Measurements from ENCODE around the gene TGFB2. TPM values are rescaled to one million over a fixed set of nuclear protein-coding genes. Genes with fewer than 3 reads are reported as not detected.
A peak's percentile ranks its signal among the peaks of the same experiment; 100 is the strongest.

The TGFB2 gene
- polyA plus RNA-seq, 2 of the 4 experiments (the other 2 are of a cell fraction), result 29.7 to 65.8 TPM

DNA sequence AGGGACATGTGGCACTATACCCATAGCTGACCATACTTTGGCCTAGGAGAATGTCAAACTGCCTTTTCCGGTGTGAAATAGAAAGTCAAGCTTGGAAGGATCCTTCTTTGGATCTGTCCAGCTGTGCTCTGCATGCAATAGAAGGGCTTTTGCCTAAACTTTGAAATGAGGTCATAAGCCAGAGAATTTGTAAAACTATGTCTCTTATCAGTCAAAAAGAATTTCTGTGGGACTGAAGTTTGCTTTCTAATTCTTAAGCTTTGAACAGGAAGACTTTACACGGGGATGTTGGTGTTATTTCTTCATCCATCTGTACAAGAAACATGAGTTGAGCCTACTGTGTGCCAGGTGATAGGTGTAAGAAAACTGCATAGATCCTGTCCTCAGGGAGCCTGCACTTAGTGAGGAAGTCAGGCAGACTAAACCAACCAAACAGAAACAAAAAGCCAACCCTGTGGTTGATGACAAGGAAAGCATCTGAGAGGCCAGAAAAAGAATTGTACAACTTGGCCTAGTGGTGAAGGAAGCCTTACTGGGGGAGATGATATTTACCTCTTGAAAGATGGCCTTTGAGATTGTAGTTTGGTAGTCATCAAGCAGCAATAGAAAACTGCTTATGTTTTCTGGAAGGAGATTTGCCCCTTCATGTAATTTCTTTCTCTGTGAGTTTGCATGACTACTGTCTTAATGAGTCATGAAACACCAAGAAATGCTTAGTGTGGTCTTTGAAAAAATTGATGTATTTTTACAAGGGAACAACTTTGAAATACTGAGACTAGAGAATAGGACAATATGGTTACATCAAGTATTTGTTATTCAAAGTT lies 24.8 kb downstream of the TGFB2 start:
- peak overlapping the region; percentile 90 to 92 for H3K27ac ChIP-seq
- TF ChIP-seq EP300 (IDR thresholded peaks at IDR 0.05) (no peak), FOSL2 (IDR thresholded peaks at IDR 0.05) (no peak), FOSL2 (CRISPR knock-in tag; IDR thresholded peaks at IDR 0.05) (peak; percentile 49; the same call in 1 of the 2 replicates), NPAS2 (CRISPR knock-in tag; IDR thresholded peaks at IDR 0.05; ENCODE audit: borderline replicate concordance) (no peak)
- TF ChIP-seq, protein P1, sequence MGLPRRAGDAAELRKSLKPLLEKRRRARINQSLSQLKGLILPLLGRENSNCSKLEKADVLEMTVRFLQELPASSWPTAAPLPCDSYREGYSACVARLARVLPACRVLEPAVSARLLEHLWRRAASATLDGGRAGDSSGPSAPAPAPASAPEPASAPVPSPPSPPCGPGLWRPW (IDR thresholded peaks at IDR 0.05), result no peak
- TF ChIP-seq, protein P2, sequence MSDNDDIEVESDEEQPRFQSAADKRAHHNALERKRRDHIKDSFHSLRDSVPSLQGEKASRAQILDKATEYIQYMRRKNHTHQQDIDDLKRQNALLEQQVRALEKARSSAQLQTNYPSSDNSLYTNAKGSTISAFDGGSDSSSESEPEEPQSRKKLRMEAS (IDR thresholded peaks at IDR 0.05), result no peak
- TF ChIP-seq, protein P3, sequence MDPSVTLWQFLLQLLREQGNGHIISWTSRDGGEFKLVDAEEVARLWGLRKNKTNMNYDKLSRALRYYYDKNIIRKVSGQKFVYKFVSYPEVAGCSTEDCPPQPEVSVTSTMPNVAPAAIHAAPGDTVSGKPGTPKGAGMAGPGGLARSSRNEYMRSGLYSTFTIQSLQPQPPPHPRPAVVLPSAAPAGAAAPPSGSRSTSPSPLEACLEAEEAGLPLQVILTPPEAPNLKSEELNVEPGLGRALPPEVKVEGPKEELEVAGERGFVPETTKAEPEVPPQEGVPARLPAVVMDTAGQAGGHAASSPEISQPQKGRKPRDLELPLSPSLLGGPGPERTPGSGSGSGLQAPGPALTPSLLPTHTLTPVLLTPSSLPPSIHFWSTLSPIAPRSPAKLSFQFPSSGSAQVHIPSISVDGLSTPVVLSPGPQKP (IDR thresholded peaks at IDR 0.05; ENCODE audit: low read depth, low read length), result no peak
- POLR2A ChIA-PET, result interaction anchor here (0.6 to 1.0 kb wide), 2 partner anchors 21 to 150 kb away, joined by 3 read pairs; no protein-coding TSS in a partner anchor

DNA sequence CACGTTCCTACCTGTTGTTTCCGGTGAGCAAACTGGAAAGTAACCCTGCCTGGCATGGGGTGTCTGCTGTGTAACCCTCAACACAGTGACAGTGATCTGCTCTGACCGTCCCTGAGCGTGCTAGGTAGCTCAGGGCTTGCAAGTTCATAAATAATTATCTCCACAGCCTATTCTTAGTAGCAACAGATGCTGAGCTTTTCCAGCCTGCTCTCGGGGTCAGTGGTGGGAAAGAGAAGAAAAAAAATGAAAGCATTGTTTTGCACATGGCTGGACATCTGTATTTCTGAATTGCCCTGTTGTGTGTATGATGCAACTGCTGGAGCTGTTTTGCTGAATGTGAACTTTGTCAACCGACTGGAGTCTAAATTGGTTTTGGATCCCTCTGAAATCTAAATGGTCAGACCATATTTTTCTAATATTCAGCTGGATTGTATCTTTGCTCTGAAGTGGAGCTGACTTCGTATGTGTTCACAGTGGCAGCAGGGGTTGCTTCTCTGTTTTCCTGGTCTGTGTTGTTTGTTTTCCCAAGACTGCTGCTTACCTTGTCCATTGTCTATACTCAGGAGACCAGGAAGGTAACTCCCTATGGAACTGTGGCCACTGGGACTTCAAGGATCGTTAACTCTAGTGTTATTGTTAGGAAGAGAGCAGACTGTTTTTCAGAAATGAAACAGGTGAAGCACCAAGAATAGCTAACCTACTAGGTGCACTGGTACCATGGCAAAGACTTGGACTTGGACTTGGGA lies 27.0 kb downstream of the TGFB2 start:
- no peak for TF ChIP-seq ZSCAN20 (CRISPR knock-in tag; IDR thresholded peaks at IDR 0.05)
- TF ChIP-seq, protein P4, sequence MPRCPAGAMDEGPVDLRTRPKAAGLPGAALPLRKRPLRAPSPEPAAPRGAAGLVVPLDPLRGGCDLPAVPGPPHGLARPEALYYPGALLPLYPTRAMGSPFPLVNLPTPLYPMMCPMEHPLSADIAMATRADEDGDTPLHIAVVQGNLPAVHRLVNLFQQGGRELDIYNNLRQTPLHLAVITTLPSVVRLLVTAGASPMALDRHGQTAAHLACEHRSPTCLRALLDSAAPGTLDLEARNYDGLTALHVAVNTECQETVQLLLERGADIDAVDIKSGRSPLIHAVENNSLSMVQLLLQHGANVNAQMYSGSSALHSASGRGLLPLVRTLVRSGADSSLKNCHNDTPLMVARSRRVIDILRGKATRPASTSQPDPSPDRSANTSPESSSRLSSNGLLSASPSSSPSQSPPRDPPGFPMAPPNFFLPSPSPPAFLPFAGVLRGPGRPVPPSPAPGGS (IDR thresholded peaks at IDR 0.05), result no peak
- peak; percentile 41 for TF ChIP-seq MAFK (IDR thresholded peaks at IDR 0.05; ENCODE audit: partially characterized antibody)
- TF ChIP-seq, protein P2 (IDR thresholded peaks at IDR 0.05), result 0 out of 2 replicates have a peak, but pooled peaks have one; percentile 25
- no peak for TF ChIP-seq RNF2 (IDR thresholded peaks at IDR 0.05; ENCODE audit: borderline replicate concordance, low read depth)
- no peak for TF ChIP-seq ZC3H11A (IDR thresholded peaks at IDR 0.05)
- no peak for TF ChIP-seq MAZ (IDR thresholded peaks at IDR 0.05; ENCODE audit: borderline replicate concordance, low read depth, low read length)
- peak; percentile 16 to 59; a peak in 2 of 4 replicates for TF ChIP-seq CEBPB (IDR thresholded peaks at IDR 0.05)
- no peak for TF ChIP-seq ESRRA (IDR thresholded peaks at IDR 0.05; ENCODE audit: borderline replicate concordance, low read length)
- ChIA-PET CTCF (interaction anchor here (1.0 to 1.5 kb wide), 3 partner anchors 9 to 103 kb away, joined by 3 read pairs; partner anchors contain the start of gene TGFB2), POLR2A (interaction anchor here (4.5 kb wide), 1 partner anchor 27 kb away, joined by 20 read pairs; the partner anchor contains the start of gene TGFB2)
- FAIRE-seq, result no peak
- no peaks in the 10 kb centered on the region for H3K9me3 ChIP-seq
- no peak overlapping the region for H3K4me3 ChIP-seq
- ATAC-seq, result no peak
- WGBS (ENCODE audit: missing lambda C conversion rate), result 71% methylated on average over 8 of the region's 8 CpGs
- H3K4me1 ChIP-seq, result peaks cover 96% of the 10 kb centered on the region
- peak overlapping the region; percentile 90 to 92 for H3K27ac ChIP-seq
- H3K4me2 ChIP-seq, result peak overlapping the region; percentile 80
- no peak for DNase-seq (ENCODE audit: low read depth in 1 of 2, low spot score in 1 of 2)

More for the DNA sequence above, 24.8 kb downstream of the TGFB2 start:
- no peak overlapping the region for H3K4me3 ChIP-seq
- WGBS (ENCODE audit: missing lambda C conversion rate), result 70% methylated on average over 2 of the region's 2 CpGs
- no peak for FAIRE-seq
- CTCF ChIA-PET, result interaction anchor here (0.7 kb wide), 2 partner anchors 8 to 812 kb away, joined by 3 to 4 read pairs; no protein-coding TSS in a partner anchor
- peaks cover 96% of the 10 kb centered on the region for H3K4me1 ChIP-seq
- DNase-seq (ENCODE audit: low read depth in 1 of 2, low spot score in 1 of 2), result no peak
- ATAC-seq, result no peak
- H3K4me2 ChIP-seq, result peak overlapping the region; percentile 22; the same call in 1 of the 3 replicates
- no peaks in the 10 kb centered on the region for H3K9me3 ChIP-seq
